Heart left ventricle (tissue), 16 donors: ENCODE measurements around the gene ALX1. TPM values are rescaled to one million over a fixed set of nuclear protein-coding genes. Genes with fewer than 3 reads are reported as not detected.

Experiments used
- ATAC-seq, 4 donors: fragments of 200-7000 bp; cut with Tn5 transposase; one replicate each; pipeline ENCODE4 v1.9.1; 2020 to 2022; ENCODE audit warnings: moderate library complexity in 4 of 4, mild to moderate bottlenecking in 3 of 4, moderate number of reproducible peaks in 1 of 4
- DNase-seq, 5 donors: peaks; one replicate each; pipeline ENCODE4 v3.0.0-alpha.2; 2020
- H3K27ac ChIP-seq, 12 donors: fragments of 200-600 bp; sonication (generic) in 4 of 12; one replicate each; pipeline versions ENCODE4 v1.5.0 to v1.8.0; 2016 to 2022; ENCODE audit warnings: mild to moderate bottlenecking in 2 of 12
- H3K27me3 ChIP-seq, 9 donors: fragments of 200-600 bp; sonication (generic) in 2 of 9; one replicate each; pipeline versions ENCODE4 v1.5.1 to v1.8.0; 2016 to 2022; ENCODE audit warnings: mild to moderate bottlenecking in 3 of 9
- H3K36me3 ChIP-seq, 9 donors: fragments of 200-600 bp; sonication (generic) in 2 of 9; one replicate each; pipeline versions ENCODE4 v1.5.0 to v1.8.0; 2018 to 2022; ENCODE audit warnings: mild to moderate bottlenecking in 2 of 9
- H3K4me1 ChIP-seq, 12 donors: fragments of 200-600 bp; sonication (generic) in 4 of 12; one replicate each; pipeline versions ENCODE4 v1.5.0 to v1.8.0; 2016 to 2022; ENCODE audit warnings: mild to moderate bottlenecking in 3 of 12
- H3K4me3 ChIP-seq, 12 donors: fragments of 200-600 bp; sonication (generic) in 4 of 12; one replicate each; pipeline versions ENCODE4 v1.5.0 to v1.8.0; 2017 to 2022; ENCODE audit warnings: mild to moderate bottlenecking in 9 of 12, moderate library complexity in 4 of 12
- H3K9me3 ChIP-seq, 12 donors: fragments of 200-600 bp; sonication (generic) in 4 of 12; one replicate each; pipeline versions ENCODE4 v1.5.0 to v1.8.0; 2016 to 2022; ENCODE audit warnings: mild to moderate bottlenecking in 1 of 12
- CTCF ChIP-seq, 12 donors: fragments of 200-600 bp; sonication (generic) in 4 of 12; IDR thresholded peaks; one replicate each; pipeline versions ENCODE4 v1.5.0 to v1.8.0; 2018 to 2022; ENCODE audit warnings: antibody characterized with exemption in 12 of 12, mild to moderate bottlenecking in 5 of 12
- POLR2A ChIP-seq, 2 donors: fragments of 450-650 bp; IDR thresholded peaks; one replicate each; pipeline ENCODE4 v1.6.1; 2017; ENCODE audit warnings: antibody characterized with exemption in 2 of 2, mild to moderate bottlenecking in 2 of 2, moderate library complexity in 2 of 2
- WGBS, 4 donors: extraction: QIAGEN DNeasy Blood & Tissue Kit in 2 of 4; methylation state at CpG; one replicate each; pipeline versions ENCODE4 v1.1.5 to v1.1.7; 2013 to 2018; 5-methylcytosine and 5-hydroxymethylcytosine counted together
- intact Hi-C, 10 donors: fragments of 100-400 bp; cut with DNase I; formaldehyde crosslinking; loops; one replicate each; pipeline versions ENCODE4 v1.11.1 to v1.14.2; 2022
- polyA plus RNA-seq, 2 donors: library from polyadenylated mRNA; stranded (reverse); fragments of 200-250 nt; gene quantifications; one replicate each; pipeline ENCODE4 v1.2.3, GENCODE V29; 2013
- total RNA-seq, 9 donors: library from RNA; depleted of rRNA in 2 of 9; stranded (reverse); fragments of >200 nt in 2 of 9; fragmentation: NEBNext Ultra II Directional in 3 of 9; extraction: Animal tissue kit (Norgen Biotek cat#: 25700) in 3 of 9; gene quantifications; one replicate each; pipeline versions ENCODE4 v1.1.0 to v1.2.4, GENCODE V29; 2016 to 2023
- donor health status: ischemic (EF 13 %, LVEDD 7.1; RV severe dilation, severe dysfunction).
- donor health status: healthy with polysubstance abuse.
- donor health status: DM: no; HTN: yes; CAD: no.
- donor health status: DM: no; HTN: no; CAD: no.
- donor health status: ischemic (EF 25% LVEDD 6.9; RV normal size, moderate dysfunction).
- donor health status: ischemic (EF 25% LVEDD 5.7; RV mildly dilated, moderate dysfunction).
- donor health status: healthy.
- donor health status: DM: yes; HTN: yes; CAD: no.
- donor health status: ischemic (EF 35%, LVEDD 5.7; RV mildly dilated, moderate dysfunction).
- donor health status: nonischemic (EF 11% LVEDD 7.7; RV severe dilation, severe dysfunction).
- donor health status: DM: yes; HTN: yes; CAD: no.
- donor health status: PGD.
- donor health status: ischemic (EF 29% LVEDD 5.4; RV normal size, mild dysfunction).
- donor health status: nonischemic (EF 23%, LVEDD 6.1; RV moderate dilation, normal function).

The ALX1 gene
- total and polyA plus RNA-seq, 11 donors, result not detected

DNA sequence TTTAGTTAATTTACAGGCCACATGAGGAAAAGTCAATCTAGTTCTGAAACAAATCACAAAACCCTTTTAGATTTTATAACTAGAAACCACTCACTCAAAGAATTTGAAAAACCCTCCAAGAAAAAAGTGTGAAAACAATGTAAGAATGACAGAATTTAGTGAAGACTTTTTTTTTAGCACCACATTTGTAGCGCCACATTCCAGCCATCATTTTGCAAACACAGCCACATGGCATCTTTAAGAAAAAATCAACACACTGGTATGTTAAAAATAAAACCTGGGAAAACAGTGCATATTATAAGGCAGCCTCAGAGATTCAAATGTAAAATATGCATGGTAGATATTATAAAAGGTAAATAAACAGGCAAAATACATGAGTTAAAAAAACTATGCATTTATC is 22.3 kb upstream of the ALX1 start:
- WGBS, 4 donors, result 89 to 95% (median 92%) methylated on average over 1 of the region's 1 CpG
- intact Hi-C loops, result no loop called here
- DNase-seq (no peak), ATAC-seq (no peak)
- TF ChIP-seq POLR2A (IDR thresholded peaks at IDR 0.05), result no peak
- TF ChIP-seq CTCF (IDR thresholded peaks at IDR 0.05), result no peak
- no peak overlapping the region for H3K4me3 ChIP-seq
- no peaks in the 10 kb centered on the region for H3K4me1 ChIP-seq
- no peaks in the 10 kb centered on the region for H3K27me3 ChIP-seq
- H3K27ac ChIP-seq, result no peak overlapping the region
- H3K36me3 ChIP-seq, result no peaks in the 10 kb centered on the region
- no peaks in the 10 kb centered on the region for H3K9me3 ChIP-seq

DNA sequence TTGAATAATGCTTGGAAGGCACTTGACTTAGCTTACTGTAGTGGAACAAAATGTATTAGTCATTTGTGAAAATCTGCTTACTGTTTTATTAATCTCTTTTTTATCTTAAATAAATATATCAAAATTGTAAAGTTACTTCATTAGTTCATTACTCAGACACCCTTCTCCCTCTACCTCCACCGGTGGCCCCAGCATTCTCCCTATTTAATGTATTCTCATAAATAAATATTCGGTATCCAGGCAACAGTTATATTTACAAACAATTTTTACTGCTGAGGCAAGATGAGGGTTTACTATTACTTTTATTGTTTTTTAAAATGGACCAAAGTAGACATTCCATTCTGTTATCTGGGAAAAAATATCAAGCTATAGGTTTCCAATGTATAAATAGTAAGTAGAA is 19.6 kb upstream of the ALX1 start:
- no peak overlapping the region for H3K27ac ChIP-seq
- no peaks in the 10 kb centered on the region for H3K27me3 ChIP-seq
- H3K9me3 ChIP-seq, result no peaks in the 10 kb centered on the region
- no peaks in the 10 kb centered on the region for H3K36me3 ChIP-seq
- no peak for DNase-seq
- TF ChIP-seq POLR2A (IDR thresholded peaks at IDR 0.05), result no peak
- no peak for TF ChIP-seq CTCF (IDR thresholded peaks at IDR 0.05)
- WGBS, 4 donors, result 73 to 88% (median 79%) methylated on average over 2 of the region's 2 CpGs
- intact Hi-C loops, result no loop called here
- no peaks in the 10 kb centered on the region for H3K4me1 ChIP-seq
- no peak overlapping the region for H3K4me3 ChIP-seq
- no peak for ATAC-seq

DNA sequence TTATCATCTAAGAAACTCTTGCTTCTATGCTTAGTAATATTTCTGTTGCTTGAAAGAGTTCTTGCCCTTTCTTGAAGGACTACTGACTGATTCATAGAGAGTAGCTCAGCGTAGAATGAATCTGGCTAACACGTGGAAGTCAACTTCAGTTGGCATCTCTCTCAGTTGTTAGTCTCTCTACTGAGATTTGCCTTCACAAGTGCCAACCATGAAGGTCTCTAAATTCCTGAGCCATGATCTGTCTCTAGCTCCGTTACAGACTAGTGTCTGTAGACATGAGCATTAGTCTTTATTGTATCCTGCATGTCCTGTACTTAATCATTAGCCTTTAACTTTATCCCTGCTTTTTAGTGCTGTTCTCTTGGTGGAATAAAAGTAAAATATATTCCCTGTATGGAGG is 19.1 kb upstream of the ALX1 start:
- no peaks in the 10 kb centered on the region for H3K36me3 ChIP-seq
- H3K27me3 ChIP-seq, result no peaks in the 10 kb centered on the region
- intact Hi-C loops, result no loop called here
- no peak for DNase-seq
- H3K4me3 ChIP-seq, result no peak overlapping the region
- 50 to 58% (median 52%) methylated on average over 3 of the region's 3 CpGs for WGBS, 4 donors
- no peak overlapping the region for H3K27ac ChIP-seq
- TF ChIP-seq CTCF (IDR thresholded peaks at IDR 0.05), result no peak
- TF ChIP-seq POLR2A (IDR thresholded peaks at IDR 0.05), result no peak
- no peaks in the 10 kb centered on the region for H3K4me1 ChIP-seq
- no peaks in the 10 kb centered on the region for H3K9me3 ChIP-seq
- ATAC-seq, result no peak

DNA sequence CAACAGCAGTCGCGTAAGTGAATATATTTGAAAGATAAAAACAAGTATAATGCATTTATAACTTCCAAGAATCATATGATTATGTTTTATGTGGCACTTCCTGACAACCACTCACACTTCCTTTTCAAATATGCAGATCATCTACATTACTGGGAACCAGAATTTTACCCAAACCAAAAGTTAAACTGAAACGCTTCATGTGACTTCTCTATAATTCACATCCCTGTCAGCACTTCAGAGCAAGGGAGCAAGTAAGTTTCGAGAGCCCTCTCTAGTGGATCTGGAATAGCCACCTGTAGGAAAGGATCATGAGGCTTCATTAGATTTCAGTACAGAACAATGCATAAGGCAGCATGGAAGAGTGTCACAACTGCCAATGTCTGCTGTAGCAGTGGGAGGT is 13.7 kb upstream of the ALX1 start:
- Histone ChIP-seq H3K9me3 (no peaks in the 10 kb centered on the region), H3K27ac (no peak overlapping the region), H3K4me3 (no peak overlapping the region), H3K27me3 (peaks cover 0 to 30% (median 0%) of the 10 kb centered on the region in 9 donors), H3K4me1 (no peaks in the 10 kb centered on the region), H3K36me3 (no peaks in the 10 kb centered on the region)
- no peak for ATAC-seq
- intact Hi-C loops, result no loop called here
- 59 to 78% (median 73%) methylated on average over 4 of the region's 4 CpGs for WGBS, 4 donors
- TF ChIP-seq POLR2A (IDR thresholded peaks at IDR 0.05), result no peak
- no peak for TF ChIP-seq CTCF (IDR thresholded peaks at IDR 0.05)
- no peak for DNase-seq
